ENCODE measurements around the gene CAPN13. TPM values are rescaled to one million over a fixed set of nuclear protein-coding genes. Genes with fewer than 3 reads are reported as not detected.

The CAPN13 gene
- total and polyA plus RNA-seq, 2 experiments from 2014 or later = 0.50 to 0.94 TPM

GRCh38 chr2:30765876-30766470 lies 41.3 kb downstream of the CAPN13 start:
- no peaks in the 10 kb centered on the region for H3K79me2 ChIP-seq (replicated peaks; ENCODE audit: insufficient read depth)
- H3K9me3 Mint-ChIP-seq = no peaks in the 10 kb centered on the region; the same call in 2 of the 3 replicates
- H3K4me2 ChIP-seq = no peak overlapping the region
- H3K27ac ChIP-seq (ENCODE audit: low read depth) = no peak overlapping the region
- H3K4me3 ChIP-seq = no peak overlapping the region
- peaks cover 7% of the 10 kb centered on the region for H3K4me1 Mint-ChIP-seq
- no peaks in the 10 kb centered on the region for H4K20me1 ChIP-seq (replicated peaks; ENCODE audit: insufficient read depth)
- H3K36me3 ChIP-seq (ENCODE audit: insufficient read depth) = no peaks in the 10 kb centered on the region
- no peak overlapping the region for H3K27ac Mint-ChIP-seq
- H3K9me2 ChIP-seq (ENCODE audit: insufficient read depth) = no peaks in the 10 kb centered on the region
- no peak overlapping the region for H3K4me3 Mint-ChIP-seq
- H3K36me3 Mint-ChIP-seq (ENCODE audit: low read depth) = no peaks in the 10 kb centered on the region; the same call in 2 of the 3 replicates
- ATAC-seq (no peak), DNase-seq (ENCODE audit: low spot score) (no peak)
- H3K27me3 Mint-ChIP-seq (ENCODE audit: insufficient read depth, low read depth, poor library complexity) = peaks cover 4% of the 10 kb centered on the region
- no peaks in the 10 kb centered on the region for H3F3A ChIP-seq (replicated peaks; ENCODE audit: low read depth)
- TF ChIP-seq CTCF (conservative IDR thresholded peaks at IDR 0.05; ENCODE audit: low read depth in 2 of 2) = no peak
- no peak for TF ChIP-seq REST (IDR thresholded peaks at IDR 0.05; ENCODE audit: unreplicated experiment)
- TF ChIP-seq EZH2phosphoT487 (IDR thresholded peaks at IDR 0.05; ENCODE audit: unreplicated experiment) = no peak
- no peak for TF ChIP-seq CREB1 (CRISPR knock-in tag; IDR thresholded peaks at IDR 0.05; ENCODE audit: low read depth)
- no peak for TF ChIP-seq NANOG (IDR thresholded peaks at IDR 0.05; ENCODE audit: borderline replicate concordance)
- no peak for TF ChIP-seq ZNF331 (CRISPR knock-in tag; IDR thresholded peaks at IDR 0.05; ENCODE audit: low read depth)
- TF ChIP-seq STAT1 (IDR thresholded peaks at IDR 0.05; ENCODE audit: unreplicated experiment) = no peak
- no peak for TF ChIP-seq POLR2AphosphoS5 (IDR thresholded peaks at IDR 0.05; ENCODE audit: low read depth)
- TF ChIP-seq JUNB (IDR thresholded peaks at IDR 0.05; ENCODE audit: unreplicated experiment) = no peak
- TF ChIP-seq ZNF462 (CRISPR knock-in tag; IDR thresholded peaks at IDR 0.05) = no peak
- H3K4me1 ChIP-seq (ENCODE audit: insufficient read depth) = no peaks in the 10 kb centered on the region
- H2AFZ ChIP-seq = no peak overlapping the region
- no peaks in the 10 kb centered on the region for H3K27me3 ChIP-seq (ENCODE audit: insufficient read depth)
